Tibial artery (tissue), 4 donors: ENCODE measurements around the gene SMC4.

Experiments used
- DNase-seq, 2 donors: peaks; one replicate each; pipeline ENCODE4 v3.0.0-alpha.2; 2019
- H3K27ac ChIP-seq, 2 donors: fragments of 200-600 bp; sonication (generic) in 1 of 2; 1 replicate in 1 of 2; 2 replicates in 1 of 2; pipeline ENCODE4 v1.5.1; 2018 to 2019; ENCODE audit warnings: mild to moderate bottlenecking in 1 of 2
- H3K27me3 ChIP-seq, 2 donors: fragments of 200-600 bp; sonication (generic) in 1 of 2; one replicate each; pipeline versions ENCODE4 v1.5.1 to v1.6.0; 2016 to 2019
- H3K36me3 ChIP-seq, 3 donors: fragments of 200-600 bp; sonication (generic) in 2 of 3; one replicate each; pipeline ENCODE4 v1.5.1; 2016 to 2019; ENCODE audit warnings: mild to moderate bottlenecking in 2 of 3
- H3K4me1 ChIP-seq, 4 donors: fragments of 200-600 bp; sonication (generic) in 2 of 4; 1 replicate in 3 of 4; 2 replicates in 1 of 4; pipeline ENCODE4 v1.5.1; 2016 to 2019
- H3K4me3 ChIP-seq, 2 donors: fragments of 200-600 bp; sonication (generic) in 1 of 2; 1 replicate in 1 of 2; 2 replicates in 1 of 2; pipeline ENCODE4 v1.5.1; 2018 to 2019; ENCODE audit warnings: mild to moderate bottlenecking in 2 of 2
- H3K9me3 ChIP-seq, 3 donors: fragments of 200-600 bp; sonication (generic) in 1 of 3; one replicate each; pipeline ENCODE4 v1.5.1; 2016 to 2019
- CTCF ChIP-seq, 2 experiments: fragments of 200-600 bp in 1 of 2; fragments of 450-650 bp in 1 of 2; IDR thresholded peaks; one replicate each; pipeline ENCODE4 v1.5.1; 2017 to 2019; ENCODE audit warnings: antibody characterized with exemption in 2 of 2, mild to moderate bottlenecking in 1 of 2, moderate library complexity in 1 of 2
- intact Hi-C: fragments of 100-400 bp; cut with DNase I; formaldehyde crosslinking; loops from one replicate; pipeline ENCODE4 v1.15.0; 2023; ENCODE audit warnings: low total_unique reads

The SMC4 gene

DNA sequence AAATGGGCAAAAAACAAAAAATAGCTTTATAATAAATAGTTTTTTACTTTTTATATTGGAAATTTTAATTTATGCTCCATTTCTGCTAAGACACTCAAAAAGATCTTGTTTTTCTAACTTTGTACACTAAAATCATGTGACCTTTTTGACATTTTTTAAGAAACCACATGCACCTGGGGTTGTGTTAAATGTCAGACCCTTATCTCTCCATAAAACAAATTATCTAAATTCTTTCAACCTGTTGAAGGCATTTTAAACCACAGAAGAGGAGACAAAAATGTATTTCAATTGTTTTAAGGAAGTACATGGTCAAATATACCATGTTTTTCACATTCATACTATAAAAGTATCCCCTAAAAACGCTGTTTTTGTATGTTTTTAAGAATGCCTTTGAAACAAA is 29.7 kb upstream of the SMC4 start:
- intact Hi-C loops: no loop called here
- no peak overlapping the region for H3K4me3 ChIP-seq
- H3K4me1 ChIP-seq: no peaks in the 10 kb centered on the region
- no peaks in the 10 kb centered on the region for H3K27me3 ChIP-seq
- TF ChIP-seq CTCF (IDR thresholded peaks at IDR 0.05): no peak
- no peaks in the 10 kb centered on the region for H3K9me3 ChIP-seq
- H3K27ac ChIP-seq: no peak overlapping the region
- DNase-seq: no peak
- H3K36me3 ChIP-seq: peaks cover 17 to 30% (median 23%) of the 10 kb centered on the region in 3 donors

DNA sequence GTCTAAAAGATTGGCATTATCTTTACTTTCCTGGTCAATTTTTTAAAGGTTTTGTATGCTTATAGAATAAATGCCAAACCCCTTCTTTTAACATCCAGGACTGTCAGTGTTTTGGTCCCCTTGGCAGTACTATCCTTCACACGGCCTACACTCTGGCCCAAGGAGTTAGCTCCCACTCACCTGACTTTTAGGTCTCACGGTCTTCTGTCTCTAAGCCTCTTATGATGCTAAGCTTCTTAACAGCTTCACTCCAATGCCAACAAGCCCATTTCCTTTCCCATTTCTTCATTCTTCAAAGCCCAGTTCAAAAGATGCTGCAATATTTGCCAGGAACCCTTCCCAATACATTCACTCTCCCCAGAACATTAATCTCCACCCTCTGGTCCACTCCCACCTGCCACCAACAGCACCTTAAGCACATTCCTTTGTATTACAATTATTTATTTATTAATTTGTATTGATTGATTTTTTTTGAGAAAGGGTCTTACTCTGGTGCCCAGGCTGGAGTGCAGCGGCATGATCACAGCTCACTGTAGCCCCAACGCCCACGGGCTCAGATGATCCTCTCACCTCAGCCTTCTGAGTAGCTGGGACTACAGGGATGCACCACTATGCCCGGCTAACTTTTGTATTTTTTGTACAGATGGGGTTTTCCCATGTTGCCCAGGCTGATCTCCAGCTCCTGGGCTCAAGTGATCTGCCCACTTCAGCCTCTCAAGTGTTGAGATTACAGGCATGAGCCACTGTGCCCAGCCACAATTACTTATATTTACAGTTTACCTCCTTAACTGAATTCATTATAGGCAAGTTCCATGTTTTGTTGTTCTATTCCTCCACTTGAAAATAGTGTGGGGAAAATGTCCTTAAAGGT is 28.2 kb upstream of the SMC4 start:
- Histone ChIP-seq H3K4me1 (no peaks in the 10 kb centered on the region), H3K27ac (no peak overlapping the region), H3K9me3 (no peaks in the 10 kb centered on the region), H3K27me3 (no peaks in the 10 kb centered on the region), H3K36me3 (peaks cover 21 to 30% (median 22%) of the 10 kb centered on the region in 3 donors), H3K4me3 (no peak overlapping the region)
- no peak for TF ChIP-seq CTCF (IDR thresholded peaks at IDR 0.05)
- no peak for DNase-seq
- intact Hi-C loops: no loop called here

GRCh38 chr3:160372780-160373179 is 26.7 kb upstream of the SMC4 start:
- TF ChIP-seq CTCF (IDR thresholded peaks at IDR 0.05): no peak
- intact Hi-C loops: no loop called here
- H3K4me3 ChIP-seq: no peak overlapping the region
- no peak overlapping the region for H3K27ac ChIP-seq
- H3K36me3 ChIP-seq: peaks cover 16 to 38% (median 33%) of the 10 kb centered on the region in 3 donors
- H3K9me3 ChIP-seq: no peaks in the 10 kb centered on the region
- no peaks in the 10 kb centered on the region for H3K4me1 ChIP-seq
- DNase-seq: no peak
- no peaks in the 10 kb centered on the region for H3K27me3 ChIP-seq

DNA sequence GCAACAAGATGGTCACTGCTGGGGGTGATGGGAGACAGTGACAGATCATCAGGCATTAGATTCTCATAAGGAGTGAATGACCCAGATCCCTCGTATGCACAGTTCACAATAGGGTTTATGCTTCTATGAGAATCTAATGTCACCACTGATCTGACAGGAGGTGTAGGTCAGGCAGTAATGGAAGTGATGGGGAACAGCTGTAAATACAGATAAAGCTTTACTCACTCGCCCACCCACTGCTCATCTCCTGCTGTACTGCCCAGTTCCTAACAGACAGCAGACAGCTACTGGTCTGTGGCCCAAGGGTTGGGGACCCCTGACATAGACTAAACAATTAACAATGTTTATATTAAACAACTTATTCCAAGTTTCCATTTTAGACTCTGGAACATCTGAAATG is 25.8 kb upstream of the SMC4 start:
- DNase-seq: no peak
- H3K27me3 ChIP-seq: no peaks in the 10 kb centered on the region
- no peaks in the 10 kb centered on the region for H3K9me3 ChIP-seq
- intact Hi-C loops: no loop called here
- peaks cover 16 to 38% (median 33%) of the 10 kb centered on the region in 3 donors for H3K36me3 ChIP-seq
- no peak overlapping the region for H3K4me3 ChIP-seq
- no peak for TF ChIP-seq CTCF (IDR thresholded peaks at IDR 0.05)
- H3K4me1 ChIP-seq: peaks cover 0 to 6% (median 0%) of the 10 kb centered on the region in 4 donors
- H3K27ac ChIP-seq: no peak overlapping the region

DNA sequence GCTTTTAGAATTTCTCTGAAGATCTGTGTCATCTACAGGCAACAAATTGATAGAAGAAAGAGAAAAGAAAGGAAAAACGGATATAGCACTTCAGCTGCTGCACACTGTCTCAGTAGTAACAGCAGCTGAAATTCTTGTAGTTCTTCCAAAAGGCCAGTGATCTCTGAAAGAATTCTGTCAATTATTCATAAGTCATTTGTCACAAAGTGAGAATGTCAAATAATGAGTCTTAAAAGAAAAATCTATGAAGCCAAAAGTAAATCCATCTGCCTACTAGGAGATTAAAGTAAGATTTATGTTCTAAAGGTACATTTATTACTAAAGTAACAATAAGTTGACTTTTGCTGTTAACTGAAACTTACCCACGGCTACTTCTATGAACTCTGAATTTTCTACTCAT is 25.0 kb upstream of the SMC4 start:
- H3K4me1 ChIP-seq: peaks cover 0 to 6% (median 0%) of the 10 kb centered on the region in 4 donors
- no peaks in the 10 kb centered on the region for H3K27me3 ChIP-seq
- H3K27ac ChIP-seq: no peak overlapping the region
- H3K36me3 ChIP-seq: peaks cover 16 to 38% (median 33%) of the 10 kb centered on the region in 3 donors
- TF ChIP-seq CTCF (IDR thresholded peaks at IDR 0.05): no peak
- H3K4me3 ChIP-seq: no peak overlapping the region
- H3K9me3 ChIP-seq: no peaks in the 10 kb centered on the region
- intact Hi-C loops: no loop called here
- DNase-seq: no peak
